AG10803 (cell line): ENCODE data around the gene LBR.

Experiments
- DNase-seq: peaks from one replicate; pipeline ENCODE4 v3.0.0; 2010; ENCODE audit warnings: low read depth
- H3K4me3 ChIP-seq: 2 replicates; pipeline ENCODE4 v1.5.1; 2011; ENCODE audit warnings: mild to moderate bottlenecking, low read length, control low read depth
- CTCF ChIP-seq: conservative IDR thresholded peaks from 2 replicates; pipeline ENCODE4 v1.5.1; 2011; ENCODE audit warnings: mild to moderate bottlenecking, low read length, control low read depth, inconsistent platforms

The LBR gene

GRCh38 chr1:225471453-225472301 lies 43.8 kb upstream of the LBR start:
- H3K4me3 ChIP-seq: no peak overlapping the region
- TF ChIP-seq CTCF: no peak
- DNase-seq: no peak

- no peak for TF ChIP-seq CTCF
- no peak overlapping the region for H3K4me3 ChIP-seq
- no peak for DNase-seq
Measured at GRCh38 chr1:225471109-225471452, 43.2 kb upstream of the LBR start.

- DNase-seq: no peak
- TF ChIP-seq CTCF: no peak
- no peak overlapping the region for H3K4me3 ChIP-seq
Measured at GRCh38 chr1:225470211-225471108, 42.6 kb upstream of the LBR start.

GRCh38 chr1:225469051-225469450 lies 41.2 kb upstream of the LBR start:
- DNase-seq: no peak
- no peak for TF ChIP-seq CTCF
- no peak overlapping the region for H3K4me3 ChIP-seq

- no peak overlapping the region for H3K4me3 ChIP-seq
- no peak for DNase-seq
- TF ChIP-seq CTCF: no peak
Measured at GRCh38 chr1:225468270-225469020, 40.6 kb upstream of the LBR start.

GRCh38 chr1:225467193-225468020 lies 39.6 kb upstream of the LBR start:
- DNase-seq: no peak
- no peak overlapping the region for H3K4me3 ChIP-seq
- TF ChIP-seq CTCF: no peak
